NT2/D1 (cell line): ENCODE measurements around the gene TMEM134.

ENCODE experiments used
- SUZ12 ChIP-seq: IDR thresholded peaks from 2 replicates; pipeline ENCODE4 v1.6.1; 2011; ENCODE audit not compliant: insufficient read length, insufficient read depth; ENCODE audit errors: extremely low read depth
- YY1 ChIP-seq: IDR thresholded peaks from 2 replicates; pipeline ENCODE4 v1.6.1; 2011; ENCODE audit not compliant: insufficient read length, insufficient read depth
- ZNF274 ChIP-seq: IDR thresholded peaks from 2 replicates; pipeline ENCODE4 v1.6.1; 2011; ENCODE audit warnings: mild to moderate bottlenecking, low read depth, low read length

GRCh38 chr11:67483831-67484665 lies 15.0 kb upstream of the TMEM134 start:
- TF ChIP-seq ZNF274 (no peak), SUZ12 (no peak), YY1 (no peak)
